ENCODE data around the gene CORO6. TPM values are rescaled to one million over a fixed set of nuclear protein-coding genes. Genes with fewer than 3 reads are reported as not detected.

CORO6 gene
- total and polyA plus RNA-seq, 2 of the 4 experiments (the other 2 are of a cell fraction) = 3.4 to 7.6 TPM

Small RNAs within 50 kb of the gene (microRNA-seq; reads per million reads assigned to microRNA genes)
- gene RNU6-920P (ENCODE audit: insufficient read depth, insufficient read length) = not detected

Small RNAs within 50 kb of the gene (small RNA-seq; reads per million reads assigned to genes)
- gene RNU6-920P = 0 to 3.0 (median 0) reads per million in 5 experiments

Other genes with a start within 250 kb of the CORO6 start
- 69.7 and 91.8 TPM in 2 replicates for gene TAOK1, start 232.5 kb downstream of the CORO6 start, total RNA-seq (2012; rRNA removed)
- 8.1 and 9.8 TPM in 2 replicates for gene TAOK1, start 232.5 kb downstream of the CORO6 start, polyA plus RNA-seq (2012; rRNA removed)
- 3.1 and 3.2 TPM in 2 replicates for gene ABHD15, start 55.9 kb downstream of the CORO6 start, total RNA-seq (2012; rRNA removed)
- 4.5 and 4.6 TPM in 2 replicates for gene ABHD15, start 55.9 kb downstream of the CORO6 start, polyA plus RNA-seq (2012; rRNA removed)
- 18.3 and 22.0 TPM in 2 replicates for gene TP53I13, start 54.2 kb downstream of the CORO6 start, total RNA-seq (2012; rRNA removed)
- gene TP53I13, start 54.2 kb downstream of the CORO6 start, polyA plus RNA-seq (2012; rRNA removed) = 48.3 and 53.1 TPM in 2 replicates
- 13.3 and 14.2 TPM in 2 replicates for gene GIT1, start 33.3 kb downstream of the CORO6 start, total RNA-seq (2012; rRNA removed)
- gene GIT1, start 33.3 kb downstream of the CORO6 start, polyA plus RNA-seq (2012; rRNA removed) = 34.2 and 37.1 TPM in 2 replicates
- 0.90 and 1.1 TPM in 2 replicates for gene ANKRD13B, start 29.8 kb downstream of the CORO6 start, total RNA-seq (2012; rRNA removed)
- gene ANKRD13B, start 29.8 kb downstream of the CORO6 start, polyA plus RNA-seq (2012; rRNA removed) = 4.0 and 5.2 TPM in 2 replicates